Hematopoietic multipotent progenitor cell treated with erythropoietin and hydrocortisone succinate and interleukin-3 and kit ligand, for 8 days (in vitro differentiated cells): ENCODE results near the gene EEF1AKMT3.
"Not testable (repeated sequence)": the region's sequence is repeated elsewhere in the genome, so short reads cannot be mapped to it uniquely, and the experiment has no call there.

Experiments
- DNase-seq: peaks from one replicate; pipeline ENCODE4 v3.0.0-alpha.2; 2015

The EEF1AKMT3 gene

GRCh38 chr12:57766464-57767304, 5.7 kb upstream of the EEF1AKMT3 start, which contains the start of gene CYP27B1:
TSS of gene CYP27B1 (minus strand) at chr12:57767078. CDS start at chr12:57767041, 37 bp downstream.
- DNase-seq: peak; percentile 42

GRCh38 chr12:57767305-57767698, 5.1 kb upstream of the EEF1AKMT3 start:
- DNase-seq: no peak

- no peak for DNase-seq
These were observed 4.5 kb upstream of the EEF1AKMT3 start for GRCh38 chr12:57767876-57768275.

GRCh38 chr12:57769594-57769993, 2.8 kb upstream of the EEF1AKMT3 start:
- no peak for DNase-seq

- DNase-seq: no peak
These were observed 1.7 kb upstream of the EEF1AKMT3 start for GRCh38 chr12:57770734-57771133.

GRCh38 chr12:57771236-57771872, 1.1 kb upstream of the EEF1AKMT3 start:
- peak; percentile 96 for DNase-seq

GRCh38 chr12:57771873-57772428, 463 bp upstream of the EEF1AKMT3 start, which contains the start of gene METTL1:
TSS of gene METTL1 (minus strand) at chr12:57772105. CDS start at chr12:57772083, 22 bp downstream.
- DNase-seq: peak; percentile 98

- DNase-seq: not testable (repeated sequence)
These were observed 2.2 kb downstream of the EEF1AKMT3 start for GRCh38 chr12:57774634-57775033.

GRCh38 chr12:57775044-57775443, 2.6 kb downstream of the EEF1AKMT3 start:
- no peak for DNase-seq

GRCh38 chr12:57775563-57776246, 3.3 kb downstream of the EEF1AKMT3 start:
- DNase-seq: peak; percentile 35

- DNase-seq: no peak
These were observed 3.8 kb downstream of the EEF1AKMT3 start for GRCh38 chr12:57776247-57776587.

GRCh38 chr12:57777367-57777766, 5.0 kb downstream of the EEF1AKMT3 start:
- no peak for DNase-seq

- no peak for DNase-seq
These were observed 5.5 kb downstream of the EEF1AKMT3 start for GRCh38 chr12:57777911-57778310.

GRCh38 chr12:57779736-57780135, 7.3 kb downstream of the EEF1AKMT3 start:
- no peak for DNase-seq

GRCh38 chr12:57780284-57780897, 8.0 kb downstream of the EEF1AKMT3 start:
- no peak for DNase-seq

- no peak for DNase-seq
These were observed 8.8 kb downstream of the EEF1AKMT3 start for GRCh38 chr12:57781244-57781643.

GRCh38 chr12:57781801-57782200, 9.4 kb downstream of the EEF1AKMT3 start:
- no peak for DNase-seq

GRCh38 chr12:57782243-57782607, 9.8 kb downstream of the EEF1AKMT3 start:
- DNase-seq: no peak

GRCh38 chr12:57782608-57783465, 10.4 kb downstream of the EEF1AKMT3 start, which contains the start of gene TSFM:
TSS of gene TSFM (plus strand) at chr12:57782787. CDS start at chr12:57782802, 15 bp downstream.
- DNase-seq: peak; percentile 96

GRCh38 chr12:57783466-57783801, 11.0 kb downstream of the EEF1AKMT3 start:
- DNase-seq: no peak

- DNase-seq: no peak
These were observed 11.4 kb downstream of the EEF1AKMT3 start for GRCh38 chr12:57783861-57784260.

GRCh38 chr12:57793920-57794319, 21.5 kb downstream of the EEF1AKMT3 start:
- no peak for DNase-seq
